Hepatocyte (in vitro differentiated cells): Measurements from ENCODE around the gene SLC25A19.

Source experiments
- EZH2 ChIP-seq: fragments of 200-600 bp; sonication (generic); IDR thresholded peaks from 2 replicates; pipeline ENCODE4 v1.6.1; 2016; ENCODE audit warnings: antibody characterized with exemption, mild to moderate bottlenecking, borderline replicate concordance
- EZH2phosphoT487 ChIP-seq: fragments of 200-600 bp; sonication (generic); IDR thresholded peaks from one replicate; pipeline ENCODE4 v1.6.1; 2018; ENCODE audit warnings: antibody characterized with exemption, mild to moderate bottlenecking, low read depth, moderate library complexity; ENCODE audit not compliant: unreplicated experiment, severe bottlenecking
- TF ChIP-seq, protein P1 (sequence below): fragments of 200-600 bp; sonication (generic); IDR thresholded peaks from 2 replicates; pipeline ENCODE4 v1.5.1; 2016; ENCODE audit warnings: antibody characterized with exemption, mild to moderate bottlenecking; ENCODE audit not compliant: poor library complexity

DNA sequence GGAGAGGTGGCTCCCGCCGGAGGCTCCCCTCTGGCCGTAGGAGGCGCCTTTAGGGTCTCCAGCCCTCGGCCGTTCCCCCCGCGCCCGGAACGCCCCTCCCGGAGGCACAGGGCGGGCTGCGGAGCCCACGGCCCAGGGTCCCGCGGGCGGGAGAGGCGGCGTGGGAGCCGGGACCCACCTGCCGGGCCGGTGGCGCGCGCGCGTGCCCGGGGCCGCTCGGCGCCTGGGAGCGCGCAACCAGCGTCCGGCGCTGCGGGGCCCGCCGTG is 18.3 kb downstream of the SLC25A19 start, which contains the start of gene MIF4GD:
- TF ChIP-seq, protein P1, sequence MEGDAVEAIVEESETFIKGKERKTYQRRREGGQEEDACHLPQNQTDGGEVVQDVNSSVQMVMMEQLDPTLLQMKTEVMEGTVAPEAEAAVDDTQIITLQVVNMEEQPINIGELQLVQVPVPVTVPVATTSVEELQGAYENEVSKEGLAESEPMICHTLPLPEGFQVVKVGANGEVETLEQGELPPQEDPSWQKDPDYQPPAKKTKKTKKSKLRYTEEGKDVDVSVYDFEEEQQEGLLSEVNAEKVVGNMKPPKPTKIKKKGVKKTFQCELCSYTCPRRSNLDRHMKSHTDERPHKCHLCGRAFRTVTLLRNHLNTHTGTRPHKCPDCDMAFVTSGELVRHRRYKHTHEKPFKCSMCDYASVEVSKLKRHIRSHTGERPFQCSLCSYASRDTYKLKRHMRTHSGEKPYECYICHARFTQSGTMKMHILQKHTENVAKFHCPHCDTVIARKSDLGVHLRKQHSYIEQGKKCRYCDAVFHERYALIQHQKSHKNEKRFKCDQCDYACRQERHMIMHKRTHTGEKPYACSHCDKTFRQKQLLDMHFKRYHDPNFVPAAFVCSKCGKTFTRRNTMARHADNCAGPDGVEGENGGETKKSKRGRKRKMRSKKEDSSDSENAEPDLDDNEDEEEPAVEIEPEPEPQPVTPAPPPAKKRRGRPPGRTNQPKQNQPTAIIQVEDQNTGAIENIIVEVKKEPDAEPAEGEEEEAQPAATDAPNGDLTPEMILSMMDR: no peak
- TF ChIP-seq EZH2: no peak
- no peak for TF ChIP-seq EZH2phosphoT487
